Fibroblast of villous mesenchyme (primary cell): ENCODE results near the gene GALNT16. TPM values are rescaled to one million over a fixed set of nuclear protein-coding genes. Genes with fewer than 3 reads are reported as not detected.

ENCODE experiments used
- DNase-seq: peaks from one replicate; pipeline ENCODE4 v3.0.0-alpha.2; 2010; ENCODE audit warnings: low read depth
- H3K4me3 ChIP-seq: 2 replicates; pipeline ENCODE4 v1.5.1; 2011; ENCODE audit warnings: low read depth, mild to moderate bottlenecking, low read length
- CTCF ChIP-seq: IDR thresholded peaks from 2 replicates; pipeline ENCODE4 v1.5.1; 2012; ENCODE audit warnings: low read depth, mild to moderate bottlenecking, low read length; ENCODE audit not compliant: insufficient read depth
- total RNA-seq: library from RNA; depleted of rRNA; stranded (reverse); fragments of >200 nt; gene quantifications from 2 replicates; pipeline ENCODE4 v1.2.3, GENCODE V29; 2012

Gene GALNT16
- total RNA-seq, 1 donor = under 0.01 TPM

GRCh38 chr14:69232388-69232787, 27.6 kb upstream of the GALNT16 start:
- no peak for TF ChIP-seq CTCF
- DNase-seq = no peak
- H3K4me3 ChIP-seq = no peak overlapping the region

GRCh38 chr14:69234106-69234505, 25.9 kb upstream of the GALNT16 start:
- no peak for DNase-seq
- TF ChIP-seq CTCF = no peak
- no peak overlapping the region for H3K4me3 ChIP-seq

GRCh38 chr14:69235708-69236107, 24.2 kb upstream of the GALNT16 start:
- DNase-seq = no peak
- H3K4me3 ChIP-seq = no peak overlapping the region
- no peak for TF ChIP-seq CTCF

DNA sequence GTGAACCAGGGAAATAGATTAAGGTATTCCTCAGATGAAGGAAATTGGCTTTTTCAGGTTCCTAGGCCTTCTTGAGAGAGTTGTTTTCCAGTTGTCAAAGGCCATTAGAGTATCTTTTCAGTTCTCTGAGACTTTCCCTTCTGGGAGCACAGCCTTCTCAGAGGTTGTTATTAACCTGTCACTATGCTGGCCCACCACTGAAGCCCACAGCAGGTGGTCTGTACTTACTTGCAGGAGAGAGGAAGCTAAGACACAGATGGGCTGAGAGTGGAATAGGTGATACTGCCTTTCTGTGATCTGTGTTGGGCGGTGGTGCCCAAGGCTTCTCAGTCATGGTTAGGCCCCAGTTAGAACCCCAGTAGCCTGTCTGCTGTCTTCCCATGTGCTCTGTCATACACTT, 22.8 kb upstream of the GALNT16 start:
- no peak overlapping the region for H3K4me3 ChIP-seq
- no peak for DNase-seq
- no peak for TF ChIP-seq CTCF

DNA sequence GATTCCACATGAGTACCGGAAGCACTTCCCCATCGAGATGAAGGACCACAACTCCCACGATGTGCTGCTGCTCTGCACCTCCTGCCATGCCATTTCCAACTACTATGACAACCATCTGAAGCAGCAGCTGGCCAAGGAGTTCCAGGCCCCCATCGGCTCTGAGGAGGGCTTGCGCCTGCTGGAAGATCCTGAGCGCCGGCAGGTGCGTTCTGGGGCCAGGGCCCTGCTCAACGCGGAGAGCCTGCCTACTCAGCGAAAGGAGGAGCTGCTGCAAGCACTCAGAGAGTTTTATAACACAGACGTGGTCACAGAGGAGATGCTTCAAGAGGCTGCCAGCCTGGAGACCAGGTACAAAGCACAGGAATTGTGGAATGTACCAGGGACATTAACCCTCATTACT, 22.4 kb upstream of the GALNT16 start:
- no peak for DNase-seq
- H3K4me3 ChIP-seq = no peak overlapping the region
- TF ChIP-seq CTCF = no peak

GRCh38 chr14:69238883-69239282, 21.1 kb upstream of the GALNT16 start:
- no peak for DNase-seq
- TF ChIP-seq CTCF = no peak
- H3K4me3 ChIP-seq = no peak overlapping the region

DNA sequence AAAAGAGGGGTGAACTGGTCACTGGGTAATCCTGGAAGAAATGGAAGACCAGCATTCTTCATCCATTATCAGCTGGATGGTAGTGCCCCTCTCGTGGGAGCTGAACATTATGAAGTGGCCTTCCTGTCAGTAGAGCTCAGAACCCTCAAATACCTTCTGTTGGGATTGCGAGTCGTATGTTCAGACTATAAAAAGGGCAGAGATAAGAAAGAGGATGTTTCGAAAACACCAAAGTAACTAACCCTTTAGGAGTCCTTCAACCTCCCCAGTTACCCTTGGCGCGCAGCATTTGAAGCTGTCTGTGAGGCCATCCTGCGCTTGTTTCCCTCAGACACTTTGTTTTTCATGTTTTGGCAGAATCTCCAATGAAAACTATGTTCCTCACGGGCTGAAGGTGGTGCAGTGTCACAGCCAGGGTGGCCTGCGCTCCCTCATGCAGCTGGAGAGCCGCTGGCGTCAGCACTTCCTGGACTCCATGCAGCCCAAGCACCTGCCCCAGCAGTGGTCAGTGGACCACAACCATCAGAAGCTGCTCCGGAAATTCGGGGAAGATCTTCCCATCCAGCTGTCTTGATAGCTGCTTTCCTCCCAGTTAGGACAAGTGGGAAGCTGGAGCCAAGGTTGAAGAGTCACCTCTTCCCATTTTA, 19.3 kb upstream of the GALNT16 start:
- H3K4me3 ChIP-seq = no peak overlapping the region
- TF ChIP-seq CTCF = no peak
- DNase-seq = no peak
